Trophoblast cell (in vitro differentiated cells and primary cell): ENCODE data around the gene ABCA3.

Source experiments
- DNase-seq, 2 donors: peaks; one replicate each; pipeline ENCODE4 v3.0.0-alpha.2; 2016
- H2AFZ ChIP-seq: 2 replicates; pipeline ENCODE4 v1.6.1; 2013; ENCODE audit warnings: low read length, moderate library complexity, mild to moderate bottlenecking; ENCODE audit not compliant: insufficient read depth, poor library complexity
- H2AK5ac ChIP-seq: 2 replicates; pipeline ENCODE4 v1.6.1; 2013; ENCODE audit warnings: mild to moderate bottlenecking, low read length
- H2BK120ac ChIP-seq: 2 replicates; pipeline ENCODE4 v1.6.1; 2013; ENCODE audit warnings: low read length, mild to moderate bottlenecking, moderate library complexity; ENCODE audit not compliant: insufficient read depth, poor library complexity
- H2BK12ac ChIP-seq: 2 replicates; pipeline ENCODE4 v1.6.1; 2013; ENCODE audit warnings: mild to moderate bottlenecking, low read length, moderate library complexity
- H2BK5ac ChIP-seq: 2 replicates; pipeline ENCODE4 v1.6.1; 2013; ENCODE audit warnings: low read length, low read depth, moderate library complexity, mild to moderate bottlenecking; ENCODE audit not compliant: poor library complexity
- H3K14ac ChIP-seq: 2 replicates; pipeline ENCODE4 v1.6.1; 2013; ENCODE audit warnings: mild to moderate bottlenecking, low read length
- H3K18ac ChIP-seq: 2 replicates; pipeline ENCODE4 v1.6.1; 2013; ENCODE audit warnings: mild to moderate bottlenecking, low read length
- H3K23ac ChIP-seq: 2 replicates; pipeline ENCODE4 v1.6.1; 2013; ENCODE audit warnings: low read length
- H3K27ac ChIP-seq: 2 replicates; pipeline ENCODE4 v1.5.1; 2013; ENCODE audit warnings: low read depth, mild to moderate bottlenecking, inconsistent platforms, low read length, moderate library complexity
- H3K27me3 ChIP-seq: 2 replicates; pipeline ENCODE4 v1.6.1; 2013; ENCODE audit warnings: inconsistent platforms, mild to moderate bottlenecking, low read length, moderate library complexity; ENCODE audit not compliant: insufficient read depth
- H3K36me3 ChIP-seq, 2 experiments: 1 replicate in 1 of 2; 2 replicates in 1 of 2; pipeline ENCODE4 v1.6.1; 2013; ENCODE audit warnings: low read length in 2 of 2, mild to moderate bottlenecking in 2 of 2, moderate library complexity in 1 of 2; ENCODE audit not compliant: insufficient read depth in 2 of 2, control insufficient read depth in 1 of 2
- H3K4ac ChIP-seq: 2 replicates; pipeline ENCODE4 v1.6.1; 2013; ENCODE audit warnings: low read depth, mild to moderate bottlenecking, low read length, moderate library complexity
- H3K4me1 ChIP-seq, 2 experiments: 1 replicate in 1 of 2; 2 replicates in 1 of 2; pipeline ENCODE4 v1.6.1; 2013; ENCODE audit warnings: low read length in 2 of 2, mild to moderate bottlenecking in 2 of 2, moderate library complexity in 1 of 2; ENCODE audit not compliant: insufficient read depth in 2 of 2, control insufficient read depth in 1 of 2
- H3K4me2 ChIP-seq: 2 replicates; pipeline ENCODE4 v1.6.1; 2013; ENCODE audit warnings: inconsistent platforms, mild to moderate bottlenecking, low read length, moderate library complexity
- H3K4me3 ChIP-seq: 2 replicates; pipeline ENCODE4 v1.5.1; 2013; ENCODE audit warnings: mild to moderate bottlenecking, low read depth, low read length, inconsistent platforms
- H3K79me1 ChIP-seq: one replicate; pipeline ENCODE4 v1.6.1; 2013; ENCODE audit warnings: low read length
- H3K79me2 ChIP-seq: 2 replicates; pipeline ENCODE4 v1.6.1; 2013; ENCODE audit warnings: low read length, mild to moderate bottlenecking; ENCODE audit not compliant: control insufficient read depth, insufficient read depth, poor library complexity
- H3K9ac ChIP-seq: 2 replicates; pipeline ENCODE4 v1.6.1; 2013; ENCODE audit warnings: mild to moderate bottlenecking, low read length
- H3K9me3 ChIP-seq: 2 replicates; pipeline ENCODE4 v1.6.1; 2013; ENCODE audit warnings: low read depth, mild to moderate bottlenecking, control low read depth, inconsistent platforms, low read length; ENCODE audit not compliant: insufficient read depth
- H4K12ac ChIP-seq: 2 replicates; pipeline ENCODE4 v1.6.1; 2013; ENCODE audit warnings: low read depth, mild to moderate bottlenecking, low read length, moderate library complexity
- H4K8ac ChIP-seq: 2 replicates; pipeline ENCODE4 v1.6.1; 2013; ENCODE audit warnings: low read depth, mild to moderate bottlenecking, low read length, moderate library complexity
- H4K91ac ChIP-seq: one replicate; pipeline ENCODE4 v1.6.1; 2013; ENCODE audit warnings: low read depth, mild to moderate bottlenecking, low read length, moderate library complexity
- WGBS: extraction: QIAGEN DNeasy Blood & Tissue Kit; methylation state at CpG from one replicate; pipeline ENCODE4 v1.1.7; 2013; ENCODE audit warnings: missing lambda C conversion rate; ENCODE audit not compliant: insufficient read length, insufficient coverage; ENCODE audit errors: extremely low coverage; 5-methylcytosine and 5-hydroxymethylcytosine counted together

ABCA3 gene

GRCh38 chr16:2250652-2251295, 89.8 kb downstream of the ABCA3 start:
- H3K9me3 ChIP-seq, result peaks cover 1% of the 10 kb centered on the region
- H3K4me3 ChIP-seq, result peak overlapping the region; percentile 79
- no peak overlapping the region for H3K23ac ChIP-seq
- H3K79me1 ChIP-seq, result peaks cover 6% of the 10 kb centered on the region
- H2BK5ac ChIP-seq, result peak overlapping the region; percentile 76
- peak overlapping the region; percentile 89 for H3K14ac ChIP-seq
- H2AK5ac ChIP-seq, result no peak overlapping the region
- H3K4me2 ChIP-seq, result peak overlapping the region; percentile 44
- peak overlapping the region; percentile 86 for H3K9ac ChIP-seq
- peak overlapping the region; percentile 34 for H3K4ac ChIP-seq
- H3K18ac ChIP-seq, result no peak overlapping the region
- peak; percentile 73 to 78 for DNase-seq
- H4K91ac ChIP-seq, result peak overlapping the region; percentile 84
- H3K27me3 ChIP-seq, result no peaks in the 10 kb centered on the region
- H2BK120ac ChIP-seq, result no peak overlapping the region
- peak overlapping the region; percentile 73 for H2AFZ ChIP-seq
- H4K8ac ChIP-seq, result peak overlapping the region; percentile 74
- peaks cover 5% of the 10 kb centered on the region for H3K79me2 ChIP-seq
- WGBS, result no CpG with 5 or more reads among the region's 35 CpGs
- H4K12ac ChIP-seq, result no peak overlapping the region
- H3K4me1 ChIP-seq, result peaks cover 7 to 9% of the 10 kb centered on the region in 2 experiments
- no peak overlapping the region for H2BK12ac ChIP-seq
- H3K36me3 ChIP-seq, result peaks cover 48 to 51% of the 10 kb centered on the region in 2 experiments
- H3K27ac ChIP-seq, result peak overlapping the region; percentile 92

- H3K4me2 ChIP-seq, result no peak overlapping the region
- H3K18ac ChIP-seq, result no peak overlapping the region
- peak overlapping the region; percentile 32 for H4K12ac ChIP-seq
- H2BK12ac ChIP-seq, result no peak overlapping the region
- H3K79me2 ChIP-seq, result peaks cover 5% of the 10 kb centered on the region
- peaks cover 3% of the 10 kb centered on the region for H3K79me1 ChIP-seq
- no peak overlapping the region for H3K14ac ChIP-seq
- no peak overlapping the region for H2AFZ ChIP-seq
- no peak overlapping the region for H4K8ac ChIP-seq
- H3K27ac ChIP-seq, result no peak overlapping the region
- H3K27me3 ChIP-seq, result no peaks in the 10 kb centered on the region
- no peak for DNase-seq
- WGBS, result no CpG with 5 or more reads among the region's 18 CpGs
- H3K9ac ChIP-seq, result no peak overlapping the region
- no peak overlapping the region for H3K23ac ChIP-seq
- no peak overlapping the region for H3K4ac ChIP-seq
- no peaks in the 10 kb centered on the region for H3K9me3 ChIP-seq
- H3K4me1 ChIP-seq, result peaks cover 4% of the 10 kb centered on the region in 2 experiments
- no peak overlapping the region for H2AK5ac ChIP-seq
- no peak overlapping the region for H2BK5ac ChIP-seq
- no peak overlapping the region for H4K91ac ChIP-seq
- no peak overlapping the region for H2BK120ac ChIP-seq
- peaks cover 50 to 51% of the 10 kb centered on the region in 2 experiments for H3K36me3 ChIP-seq
- H3K4me3 ChIP-seq, result no peak overlapping the region
Observed at GRCh38 chr16:2246301-2246885, 94.1 kb downstream of the ABCA3 start.

GRCh38 chr16:2244926-2245795, 95.4 kb downstream of the ABCA3 start:
- Histone ChIP-seq H3K18ac (no peak overlapping the region), H4K12ac (no peak overlapping the region), H3K4me2 (no peak overlapping the region), H2AFZ (no peak overlapping the region), H3K9ac (no peak overlapping the region), H2BK5ac (no peak overlapping the region), H3K4me1 (peaks cover under 1% of the 10 kb centered on the region in 2 experiments), H3K4me3 (no peak overlapping the region), H3K4ac (no peak overlapping the region), H3K27me3 (no peaks in the 10 kb centered on the region), H2BK120ac (no peak overlapping the region), H3K9me3 (no peaks in the 10 kb centered on the region), H3K27ac (no peak overlapping the region), H4K8ac (no peak overlapping the region), H2AK5ac (no peak overlapping the region), H3K14ac (no peak overlapping the region), H3K79me2 (peaks cover under 1% of the 10 kb centered on the region), H3K23ac (no peak overlapping the region), H2BK12ac (no peak overlapping the region), H4K91ac (no peak overlapping the region), H3K79me1 (no peaks in the 10 kb centered on the region), H3K36me3 (peaks cover 50 to 51% of the 10 kb centered on the region in 2 experiments)
- DNase-seq, result no peak
- no CpG with 5 or more reads among the region's 30 CpGs for WGBS

GRCh38 chr16:2244301-2244700, 96.2 kb downstream of the ABCA3 start:
- Histone ChIP-seq H4K8ac (no peak overlapping the region), H3K27ac (no peak overlapping the region), H3K4me1 (no peaks in the 10 kb centered on the region), H3K4me3 (no peak overlapping the region), H2AFZ (no peak overlapping the region), H2AK5ac (no peak overlapping the region), H3K4me2 (no peak overlapping the region), H2BK120ac (no peak overlapping the region), H3K9me3 (no peaks in the 10 kb centered on the region), H3K27me3 (no peaks in the 10 kb centered on the region), H4K12ac (no peak overlapping the region), H3K79me1 (no peaks in the 10 kb centered on the region), H3K36me3 (peaks cover 56 to 57% of the 10 kb centered on the region in 2 experiments), H3K14ac (no peak overlapping the region), H2BK12ac (no peak overlapping the region), H4K91ac (no peak overlapping the region), H3K18ac (no peak overlapping the region), H3K79me2 (no peaks in the 10 kb centered on the region), H3K9ac (no peak overlapping the region), H3K4ac (no peak overlapping the region), H2BK5ac (no peak overlapping the region), H3K23ac (no peak overlapping the region)
- no CpG with 5 or more reads among the region's 17 CpGs for WGBS
- DNase-seq, result no peak
